ENCODE measurements around the gene DLGAP1. TPM values are rescaled to one million over a fixed set of nuclear protein-coding genes. Genes with fewer than 3 reads are reported as not detected.

DLGAP1 gene
- total RNA-seq, 1 experiment from 2014 or later: 0.07 TPM

DNA sequence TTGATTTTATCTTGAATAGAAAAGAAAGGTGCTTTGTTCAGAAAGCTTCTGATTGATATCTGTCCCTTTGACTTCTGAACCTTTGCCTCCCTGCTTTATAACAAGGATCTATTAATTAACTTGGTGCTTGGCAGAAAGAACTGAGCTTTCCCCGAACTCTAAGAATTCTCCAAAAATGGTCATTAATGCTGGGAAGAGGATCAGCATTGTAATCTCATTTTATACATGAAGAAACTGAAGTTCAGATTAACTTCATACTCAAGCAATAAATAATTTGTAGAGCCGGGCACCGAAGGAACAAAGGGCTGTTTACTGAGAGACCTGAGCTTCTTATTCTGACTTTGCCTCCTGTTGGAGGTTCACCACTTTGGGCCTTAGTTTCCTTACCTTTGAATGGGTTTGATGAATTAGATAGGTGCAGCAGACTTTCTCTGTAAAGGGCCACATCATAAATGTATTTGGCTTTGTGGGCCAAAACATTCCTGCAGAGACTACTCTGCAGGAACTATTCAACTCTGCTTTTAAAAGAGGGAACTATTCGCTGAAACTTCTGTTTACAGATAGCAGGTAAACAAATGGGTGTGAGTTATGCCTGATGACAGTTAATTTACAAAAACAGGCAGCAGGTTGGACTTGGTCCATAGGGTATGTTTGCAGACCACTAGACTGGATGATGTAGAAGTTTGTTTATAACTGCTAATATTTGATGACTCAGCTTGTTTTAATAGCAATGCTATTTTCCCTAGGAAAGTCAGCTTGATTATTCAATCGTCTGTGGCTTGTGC, 732.3 kb downstream of the DLGAP1 start:
- ChIA-PET POLR2A (no interaction called here), CTCF (interaction anchor here (1.6 kb wide), 1 partner anchor 48 kb away, joined by 6 read pairs; no protein-coding TSS in a partner anchor)
- TF ChIP-seq, protein P1, sequence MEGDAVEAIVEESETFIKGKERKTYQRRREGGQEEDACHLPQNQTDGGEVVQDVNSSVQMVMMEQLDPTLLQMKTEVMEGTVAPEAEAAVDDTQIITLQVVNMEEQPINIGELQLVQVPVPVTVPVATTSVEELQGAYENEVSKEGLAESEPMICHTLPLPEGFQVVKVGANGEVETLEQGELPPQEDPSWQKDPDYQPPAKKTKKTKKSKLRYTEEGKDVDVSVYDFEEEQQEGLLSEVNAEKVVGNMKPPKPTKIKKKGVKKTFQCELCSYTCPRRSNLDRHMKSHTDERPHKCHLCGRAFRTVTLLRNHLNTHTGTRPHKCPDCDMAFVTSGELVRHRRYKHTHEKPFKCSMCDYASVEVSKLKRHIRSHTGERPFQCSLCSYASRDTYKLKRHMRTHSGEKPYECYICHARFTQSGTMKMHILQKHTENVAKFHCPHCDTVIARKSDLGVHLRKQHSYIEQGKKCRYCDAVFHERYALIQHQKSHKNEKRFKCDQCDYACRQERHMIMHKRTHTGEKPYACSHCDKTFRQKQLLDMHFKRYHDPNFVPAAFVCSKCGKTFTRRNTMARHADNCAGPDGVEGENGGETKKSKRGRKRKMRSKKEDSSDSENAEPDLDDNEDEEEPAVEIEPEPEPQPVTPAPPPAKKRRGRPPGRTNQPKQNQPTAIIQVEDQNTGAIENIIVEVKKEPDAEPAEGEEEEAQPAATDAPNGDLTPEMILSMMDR (IDR thresholded peaks at IDR 0.05; ENCODE audit: insufficient read depth in 1 of 2, low read depth in 1 of 2, low read length in 1 of 2, severe bottlenecking in 1 of 2, unreplicated experiment in 1 of 2): no peak
- no peak overlapping the region for H3K27ac Mint-ChIP-seq (ENCODE audit: unreplicated experiment)
- Histone ChIP-seq H3K9me3 (no peaks in the 10 kb centered on the region), H3K4me1 (peaks cover 44% of the 10 kb centered on the region), H3K27me3 (replicated peaks; ENCODE audit: control insufficient read depth, insufficient read depth, low read length) (no peaks in the 10 kb centered on the region), H3K36me3 (ENCODE audit: control insufficient read depth, insufficient read depth, low read length) (no peaks in the 10 kb centered on the region), H3K4me3 (ENCODE audit: low read depth, low read length) (no peak overlapping the region)
- H3K36me3 Mint-ChIP-seq (ENCODE audit: insufficient read depth, unreplicated experiment): no peaks in the 10 kb centered on the region
- no peaks in the 10 kb centered on the region for H3K27me3 Mint-ChIP-seq (ENCODE audit: insufficient read depth, unreplicated experiment)
- no peak overlapping the region for H3K4me3 Mint-ChIP-seq (ENCODE audit: unreplicated experiment)
- H3K9me3 Mint-ChIP-seq (ENCODE audit: unreplicated experiment): no peaks in the 10 kb centered on the region
- H3K4me1 Mint-ChIP-seq (ENCODE audit: low read depth, unreplicated experiment): peaks cover 26% of the 10 kb centered on the region
- no peak for DNase-seq
- intact Hi-C loops (cut with micrococcal nuclease; ENCODE audit: unreplicated experiment): no loop called here
- BruUV-seq (replicated peaks): no TSS peak

DNA sequence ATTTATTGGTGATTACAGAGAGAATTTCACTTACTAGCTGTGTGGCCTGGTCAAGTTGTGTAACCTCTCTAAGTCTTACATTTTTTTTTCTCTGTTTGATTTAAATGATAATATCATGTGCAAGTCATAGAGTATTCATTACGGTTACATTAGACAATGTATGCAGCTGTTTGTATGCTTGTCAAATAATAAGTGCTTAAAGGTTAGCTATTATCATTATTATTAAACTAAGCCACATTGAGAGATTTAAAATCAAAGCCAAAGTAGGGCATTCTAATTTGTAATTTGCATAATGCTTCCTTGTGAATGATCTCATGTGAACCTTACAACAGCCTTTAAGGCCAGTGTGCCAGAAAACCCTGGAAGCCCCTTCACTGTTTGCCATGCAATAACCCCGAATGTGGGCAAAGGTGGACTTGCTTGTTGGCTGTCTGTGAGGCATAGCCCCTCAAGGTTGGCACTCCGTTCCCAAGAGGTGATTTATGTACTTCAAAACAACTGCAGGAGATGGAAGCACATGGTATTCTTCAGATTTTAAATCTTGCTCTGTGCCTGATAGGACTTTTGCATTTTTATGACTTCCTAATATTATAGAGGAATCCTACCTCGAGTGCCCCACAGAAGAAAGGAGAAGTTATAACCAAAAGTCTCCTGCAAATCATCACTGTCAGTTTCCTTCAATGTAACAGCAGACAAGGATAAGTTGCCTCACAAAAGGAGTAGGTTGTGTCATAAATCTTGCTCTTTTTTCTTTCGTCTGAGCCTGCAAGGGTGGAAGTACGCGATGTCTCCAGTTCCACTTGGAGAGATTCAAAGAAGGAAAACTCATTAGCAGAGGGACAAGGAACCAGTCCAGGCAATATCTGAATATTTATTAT, 733.1 kb downstream of the DLGAP1 start:
- H3K4me1 ChIP-seq: peaks cover 44% of the 10 kb centered on the region
- Mint-ChIP-seq H3K9me3 (ENCODE audit: unreplicated experiment) (no peaks in the 10 kb centered on the region), H3K27me3 (ENCODE audit: insufficient read depth, unreplicated experiment) (no peaks in the 10 kb centered on the region), H3K4me1 (ENCODE audit: low read depth, unreplicated experiment) (peaks cover 31% of the 10 kb centered on the region), H3K4me3 (ENCODE audit: unreplicated experiment) (no peak overlapping the region), H3K27ac (ENCODE audit: unreplicated experiment) (no peak overlapping the region), H3K36me3 (ENCODE audit: insufficient read depth, unreplicated experiment) (no peaks in the 10 kb centered on the region)
- ChIA-PET POLR2A (no interaction called here), CTCF (interaction anchor here (1.6 kb wide), 1 partner anchor 49 kb away, joined by 6 read pairs; no protein-coding TSS in a partner anchor)
- no peaks in the 10 kb centered on the region for H3K36me3 ChIP-seq (ENCODE audit: control insufficient read depth, insufficient read depth, low read length)
- H3K4me3 ChIP-seq (ENCODE audit: low read depth, low read length): no peak overlapping the region
- no peaks in the 10 kb centered on the region for H3K9me3 ChIP-seq
- H3K27me3 ChIP-seq (replicated peaks; ENCODE audit: control insufficient read depth, insufficient read depth, low read length): no peaks in the 10 kb centered on the region
- no peak for DNase-seq
- intact Hi-C loops (cut with micrococcal nuclease; ENCODE audit: unreplicated experiment): loop anchor here (1.0 kb wide), 2 partner anchors 9 to 49 kb away; no protein-coding TSS in a partner anchor
- TF ChIP-seq, protein P1 (IDR thresholded peaks at IDR 0.05; ENCODE audit: insufficient read depth in 1 of 2, low read depth in 1 of 2, low read length in 1 of 2, severe bottlenecking in 1 of 2, unreplicated experiment in 1 of 2): no peak
- no TSS peak for BruUV-seq (replicated peaks)

DNA sequence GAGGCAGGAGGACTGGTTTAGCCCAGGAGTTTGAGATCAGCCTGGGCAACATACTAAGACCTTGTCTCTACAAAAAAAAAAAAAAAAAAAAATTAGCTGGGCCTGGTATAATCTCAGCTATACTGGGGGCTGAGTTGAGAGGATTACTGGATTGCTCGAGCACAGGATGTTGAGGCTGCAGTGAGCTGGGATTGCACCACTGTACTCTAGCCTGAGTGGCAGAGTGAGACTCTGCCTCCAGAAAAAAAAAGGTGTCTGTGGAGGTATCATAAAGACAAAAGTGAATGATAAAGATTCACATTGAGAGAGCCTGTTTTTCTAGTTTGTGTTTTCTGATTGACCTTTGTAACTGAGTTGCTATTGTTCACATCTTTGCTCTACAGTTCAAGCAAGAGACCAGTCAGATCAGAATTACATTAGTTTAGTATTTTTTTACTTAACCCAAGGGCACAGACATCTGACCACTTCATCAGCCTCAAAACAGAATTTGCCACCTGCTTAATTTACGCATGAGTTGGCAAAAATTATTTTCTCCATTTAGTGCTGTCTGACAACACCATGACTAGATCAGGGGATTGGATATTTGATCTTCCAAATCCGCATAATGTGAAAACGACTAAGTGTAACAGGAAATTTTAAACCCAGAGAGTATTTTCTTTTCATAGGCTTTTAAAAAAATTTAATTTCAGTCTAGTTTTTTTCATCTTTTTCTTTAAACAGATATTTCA, 734.1 kb downstream of the DLGAP1 start:
- CTCF ChIA-PET: interaction anchor here (0.6 kb wide), 2 partner anchors 185 to 445 kb away, joined by 3 to 8 read pairs; no protein-coding TSS in a partner anchor
- no TSS peak for BruUV-seq (replicated peaks)
- DNase-seq: peak; percentile 50 to 68
- intact Hi-C loops (cut with micrococcal nuclease; ENCODE audit: unreplicated experiment): loop anchor here (1.0 kb wide), 2 partner anchors 8 to 50 kb away; no protein-coding TSS in a partner anchor
- Mint-ChIP-seq H3K4me3 (ENCODE audit: unreplicated experiment) (peak overlapping the region; percentile 30), H3K27ac (ENCODE audit: unreplicated experiment) (no peak overlapping the region), H3K9me3 (ENCODE audit: unreplicated experiment) (no peaks in the 10 kb centered on the region), H3K4me1 (ENCODE audit: low read depth, unreplicated experiment) (peaks cover 32% of the 10 kb centered on the region), H3K27me3 (ENCODE audit: insufficient read depth, unreplicated experiment) (no peaks in the 10 kb centered on the region), H3K36me3 (ENCODE audit: insufficient read depth, unreplicated experiment) (no peaks in the 10 kb centered on the region)
- TF ChIP-seq, protein P1 (IDR thresholded peaks at IDR 0.05; ENCODE audit: insufficient read depth in 1 of 2, low read depth in 1 of 2, low read length in 1 of 2, severe bottlenecking in 1 of 2, unreplicated experiment in 1 of 2): no peak
- POLR2A ChIA-PET: no interaction called here
- Histone ChIP-seq H3K27me3 (replicated peaks; ENCODE audit: control insufficient read depth, insufficient read depth, low read length) (no peaks in the 10 kb centered on the region), H3K9me3 (no peaks in the 10 kb centered on the region), H3K4me1 (peaks cover 44% of the 10 kb centered on the region), H3K4me3 (ENCODE audit: low read depth, low read length) (no peak overlapping the region), H3K36me3 (ENCODE audit: control insufficient read depth, insufficient read depth, low read length) (no peaks in the 10 kb centered on the region)

Data from Caco-2 (cell line).